ENCODE data around the gene MINK1. TPM values are rescaled to one million over a fixed set of nuclear protein-coding genes. Genes with fewer than 3 reads are reported as not detected.
A peak's percentile ranks its signal among the peaks of the same experiment; 100 is the strongest.

Gene MINK1
- total and polyA plus RNA-seq, 2 of the 13 experiments (the other 11 are each of a cell fraction or from before 2014, with no cell fraction given), result 17.2 to 63.9 TPM

DNA sequence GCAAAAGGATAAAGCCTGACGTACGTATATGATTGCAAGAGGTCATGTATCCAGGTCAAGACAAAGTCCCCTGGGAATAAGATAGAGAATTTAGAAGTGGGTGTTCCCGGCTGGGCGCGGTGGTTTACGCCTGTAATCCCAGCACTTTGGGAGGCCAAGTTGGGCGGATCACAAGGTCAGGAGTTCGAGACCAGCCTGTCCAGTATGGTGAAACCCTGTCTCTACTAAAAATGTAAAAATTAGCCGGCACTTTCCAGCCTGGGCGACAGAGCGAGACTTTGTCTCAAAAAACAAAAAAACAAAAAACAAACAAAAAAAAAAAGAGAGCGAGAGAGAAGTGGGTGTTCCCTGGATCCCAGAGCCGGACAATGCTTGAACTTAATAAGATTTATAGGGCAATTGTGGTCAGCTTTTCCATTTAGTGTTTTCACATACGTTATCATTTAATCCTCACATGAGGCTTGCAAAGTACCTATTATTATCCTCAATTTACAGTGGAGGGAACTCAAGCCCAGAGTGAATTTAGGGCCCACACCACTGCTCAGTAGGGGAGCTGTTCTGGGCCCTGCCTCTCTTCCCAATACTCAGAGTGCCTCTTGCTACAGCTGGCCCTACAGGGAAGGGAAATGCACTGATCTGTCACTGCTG is 44.9 kb upstream of the MINK1 start:
- intact Hi-C loops (cut with micrococcal nuclease; ENCODE audit: unreplicated experiment), result loop anchor here (1.0 to 2.0 kb wide), 3 partner anchors 29 to 78 kb away; partner anchors contain the start of genes ARRB2 and MED11
- FAIRE-seq (no peak), DNase-seq (ENCODE audit: low spot score) (no peak), ATAC-seq (peak; percentile 51)
- 3% methylated on average over 14 of the region's 14 CpGs for WGBS (ENCODE audit: low lambda C conversion rate)
- peak overlapping the region; percentile 96 for H3K4me2 ChIP-seq (ENCODE audit: low read depth, low read length)
- no peaks in the 10 kb centered on the region for H4K20me1 ChIP-seq (ENCODE audit: insufficient read depth, low read length)
- in situ Hi-C loops (cut with HindIII; ENCODE audit: extremely low pct_ligation_motif_present, low pct_unique_long_range_greater_than_20kb), result loop anchor here (10.0 kb wide), 1 partner anchor 53 kb away; the partner anchor contains the start of genes CXCL16, MED11 and ZMYND15
- POLR2A ChIA-PET, result interaction anchor here (0.7 to 6.4 kb wide), 22 partner anchors 8 to 179 kb away, joined by 3 to 317 read pairs (median 8); partner anchors contain the start of genes ARRB2, MED11, MINK1 and PELP1
- H3K9me3 ChIP-seq (ENCODE audit: low read length), result no peaks in the 10 kb centered on the region
- peaks cover 15% of the 10 kb centered on the region for H3K79me2 ChIP-seq (ENCODE audit: insufficient read depth, low read length)
- H3K9ac ChIP-seq (ENCODE audit: insufficient read depth, low read depth, low read length), result peak overlapping the region; percentile 97
- H3K36me3 ChIP-seq (replicated peaks in 1 of 2; ENCODE audit: control insufficient read depth in 1 of 2, insufficient read depth in 2 of 2, low read length in 2 of 2), result peaks cover 0 to 3% of the 10 kb centered on the region in 2 experiments; a peak in 3 of 5 replicates
- H3K4me1 ChIP-seq (ENCODE audit: insufficient read depth, low read length), result peaks cover 28% of the 10 kb centered on the region
- no peaks in the 10 kb centered on the region; a peak in 1 of 5 replicates for H3K27me3 ChIP-seq (ENCODE audit: control insufficient read depth in 1 of 2, insufficient read depth in 2 of 2, low read length in 2 of 2)
- H3K4me3 ChIP-seq (replicated peaks in 1 of 3; ENCODE audit: insufficient read depth in 1 of 3, low read depth in 2 of 3, low read length in 3 of 3), result peak overlapping the region; percentile 89 to 94 (median 91); a peak in 5 of 6 replicates
- TSS peak; percentile 78 for BruUV-seq (replicated peaks)
- H3K27ac ChIP-seq (ENCODE audit: extremely low read length, insufficient read depth, low read length), result peak overlapping the region; percentile 96
- CTCF ChIA-PET (ENCODE audit: low intra/inter-chr PET ratio, low total read pairs), result interaction anchor here (1.3 to 4.1 kb wide), 4 partner anchors 10 to 101 kb away, joined by 4 to 51 read pairs (median 7); partner anchors contain the start of gene MED11
- no peak overlapping the region for H2AFZ ChIP-seq (ENCODE audit: low read length)
- TF ChIP-seq LCORL (IDR thresholded peaks at IDR 0.05) (0 out of 2 replicates have a peak, but pooled peaks have one; percentile 8), LCORL (CRISPR knock-in tag; IDR thresholded peaks at IDR 0.05) (no peak), ADNP (CRISPR knock-in tag; IDR thresholded peaks at IDR 0.05) (peak; percentile 80), MEIS1 (CRISPR knock-in tag; IDR thresholded peaks at IDR 0.05; ENCODE audit: borderline replicate concordance) (no peak), NFRKB (IDR thresholded peaks at IDR 0.05) (no peak), FOSL1 (CRISPR knock-in tag; IDR thresholded peaks at IDR 0.05; ENCODE audit: borderline replicate concordance) (no peak), ARNT2 (CRISPR knock-in tag; IDR thresholded peaks at IDR 0.05; ENCODE audit: low read depth) (0 out of 2 replicates have a peak, but pooled peaks have one; percentile 6), CREM (IDR thresholded peaks at IDR 0.05) (peak; percentile 58), CREM (CRISPR knock-in tag; IDR thresholded peaks at IDR 0.05) (no peak), ZBTB20 (CRISPR knock-in tag; IDR thresholded peaks at IDR 0.05; ENCODE audit: borderline replicate concordance, low read depth) (no peak), ZEB1 (IDR thresholded peaks at IDR 0.05; ENCODE audit: insufficient replicate concordance, low read depth) (peak; percentile 14), ZNF878 (CRISPR knock-in tag; IDR thresholded peaks at IDR 0.05) (0 out of 2 replicates have a peak, but pooled peaks have one; percentile 7), NCOR1 (IDR thresholded peaks at IDR 0.05; ENCODE audit: borderline replicate concordance, low read length) (peak; percentile 19), POLR2AphosphoS5 (IDR thresholded peaks at IDR 0.05; ENCODE audit: low read depth, low read length) (no peak), ZFP37 (CRISPR knock-in tag; IDR thresholded peaks at IDR 0.05; ENCODE audit: borderline replicate concordance) (no peak), RFXAP (CRISPR knock-in tag; IDR thresholded peaks at IDR 0.05; ENCODE audit: borderline replicate concordance) (0 out of 2 replicates have a peak, but pooled peaks have one; percentile 31), TFDP2 (CRISPR knock-in tag; IDR thresholded peaks at IDR 0.05) (no peak; the same call in 1 of the 2 replicates), MYNN (CRISPR knock-in tag; IDR thresholded peaks at IDR 0.05; ENCODE audit: low read depth) (0 out of 2 replicates have a peak, but pooled peaks have one; percentile 7)
- TF ChIP-seq, protein P1, sequence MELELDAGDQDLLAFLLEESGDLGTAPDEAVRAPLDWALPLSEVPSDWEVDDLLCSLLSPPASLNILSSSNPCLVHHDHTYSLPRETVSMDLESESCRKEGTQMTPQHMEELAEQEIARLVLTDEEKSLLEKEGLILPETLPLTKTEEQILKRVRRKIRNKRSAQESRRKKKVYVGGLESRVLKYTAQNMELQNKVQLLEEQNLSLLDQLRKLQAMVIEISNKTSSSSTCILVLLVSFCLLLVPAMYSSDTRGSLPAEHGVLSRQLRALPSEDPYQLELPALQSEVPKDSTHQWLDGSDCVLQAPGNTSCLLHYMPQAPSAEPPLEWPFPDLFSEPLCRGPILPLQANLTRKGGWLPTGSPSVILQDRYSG (CRISPR knock-in tag; IDR thresholded peaks at IDR 0.05), result 0 out of 2 replicates have a peak, but pooled peaks have one; percentile 44
- TF ChIP-seq, protein P2, sequence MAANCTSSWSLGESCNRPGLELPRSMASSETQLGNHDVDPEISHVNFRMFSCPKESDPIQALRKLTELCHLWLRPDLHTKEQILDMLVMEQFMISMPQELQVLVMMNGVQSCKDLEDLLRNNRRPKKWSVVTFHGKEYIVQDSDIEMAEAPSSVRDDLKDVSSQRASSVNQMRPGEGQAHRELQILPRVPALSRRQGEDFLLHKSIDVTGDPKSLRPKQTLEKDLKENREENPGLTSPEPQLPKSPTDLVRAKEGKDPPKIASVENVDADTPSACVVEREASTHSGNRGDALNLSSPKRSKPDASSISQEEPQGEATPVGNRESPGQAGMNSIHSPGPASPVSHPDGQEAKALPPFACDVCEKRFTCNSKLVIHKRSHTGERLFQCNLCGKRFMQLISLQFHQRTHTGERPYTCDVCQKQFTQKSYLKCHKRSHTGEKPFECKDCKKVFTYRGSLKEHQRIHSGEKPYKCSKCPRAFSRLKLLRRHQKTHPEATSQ (CRISPR knock-in tag; IDR thresholded peaks at IDR 0.05; ENCODE audit: borderline replicate concordance), result no peak
- TF ChIP-seq, protein P3, sequence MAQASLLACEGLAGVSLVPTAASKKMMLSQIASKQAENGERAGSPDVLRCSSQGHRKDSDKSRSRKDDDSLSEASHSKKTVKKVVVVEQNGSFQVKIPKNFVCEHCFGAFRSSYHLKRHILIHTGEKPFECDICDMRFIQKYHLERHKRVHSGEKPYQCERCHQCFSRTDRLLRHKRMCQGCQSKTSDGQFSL (CRISPR knock-in tag; IDR thresholded peaks at IDR 0.05), result peak; percentile 11; the same call in 1 of the 2 replicates
